Measurements from ENCODE around the gene MOB3A.

The MOB3A gene

GRCh38 chr19:2080336-2080988 is 15.7 kb downstream of the MOB3A start:
- DNase-seq, result no peak

DNA sequence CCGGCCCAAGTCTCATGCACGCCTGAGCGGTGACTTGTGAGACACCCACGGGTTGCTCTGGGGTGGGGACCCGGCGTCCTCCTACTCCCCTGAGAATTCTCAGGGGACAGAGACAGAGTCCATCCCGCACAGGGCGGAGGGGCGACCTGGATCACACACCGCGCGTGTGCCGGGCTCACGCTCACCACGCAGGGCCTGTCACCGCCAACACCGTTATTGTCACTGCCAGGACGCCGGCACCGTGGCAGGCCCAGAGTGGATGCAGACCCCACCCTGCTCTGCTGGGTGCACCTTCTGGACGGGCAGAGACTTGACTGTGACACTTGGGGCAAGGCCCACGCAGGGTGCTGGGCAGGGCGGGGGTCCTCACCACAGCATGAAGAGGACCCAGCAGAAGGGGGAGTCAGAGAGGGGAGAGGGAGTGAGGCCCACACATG is 16.2 kb downstream of the MOB3A start:
- no peak for DNase-seq

GRCh38 chr19:2079076-2079864 is 16.9 kb downstream of the MOB3A start:
- no peak for DNase-seq

- DNase-seq, result no peak
Observed at GRCh38 chr19:2077833-2078619, 18.1 kb downstream of the MOB3A start.

DNA sequence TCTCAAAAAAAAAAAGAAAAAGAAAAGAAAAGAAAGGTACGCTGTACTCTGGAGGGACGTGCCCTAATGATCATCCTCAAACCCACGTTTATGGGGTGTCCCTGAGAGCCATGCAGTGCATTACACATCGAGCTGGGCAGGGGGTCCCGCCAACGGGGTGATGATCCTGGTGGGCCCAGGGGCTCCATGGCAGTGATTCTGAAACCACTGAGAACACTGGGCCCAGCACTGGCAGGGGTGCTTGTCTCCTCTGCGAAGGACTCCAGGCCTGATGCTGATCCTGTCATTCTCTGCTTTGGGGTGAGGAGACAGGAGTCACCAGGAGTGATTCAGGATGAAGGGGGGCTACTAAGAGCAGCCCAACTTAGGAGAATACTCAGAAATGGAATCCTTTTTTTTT is 18.7 kb downstream of the MOB3A start:
- DNase-seq, result no peak

- no peak for DNase-seq
Observed at GRCh38 chr19:2076526-2076944, 19.6 kb downstream of the MOB3A start.

DNA sequence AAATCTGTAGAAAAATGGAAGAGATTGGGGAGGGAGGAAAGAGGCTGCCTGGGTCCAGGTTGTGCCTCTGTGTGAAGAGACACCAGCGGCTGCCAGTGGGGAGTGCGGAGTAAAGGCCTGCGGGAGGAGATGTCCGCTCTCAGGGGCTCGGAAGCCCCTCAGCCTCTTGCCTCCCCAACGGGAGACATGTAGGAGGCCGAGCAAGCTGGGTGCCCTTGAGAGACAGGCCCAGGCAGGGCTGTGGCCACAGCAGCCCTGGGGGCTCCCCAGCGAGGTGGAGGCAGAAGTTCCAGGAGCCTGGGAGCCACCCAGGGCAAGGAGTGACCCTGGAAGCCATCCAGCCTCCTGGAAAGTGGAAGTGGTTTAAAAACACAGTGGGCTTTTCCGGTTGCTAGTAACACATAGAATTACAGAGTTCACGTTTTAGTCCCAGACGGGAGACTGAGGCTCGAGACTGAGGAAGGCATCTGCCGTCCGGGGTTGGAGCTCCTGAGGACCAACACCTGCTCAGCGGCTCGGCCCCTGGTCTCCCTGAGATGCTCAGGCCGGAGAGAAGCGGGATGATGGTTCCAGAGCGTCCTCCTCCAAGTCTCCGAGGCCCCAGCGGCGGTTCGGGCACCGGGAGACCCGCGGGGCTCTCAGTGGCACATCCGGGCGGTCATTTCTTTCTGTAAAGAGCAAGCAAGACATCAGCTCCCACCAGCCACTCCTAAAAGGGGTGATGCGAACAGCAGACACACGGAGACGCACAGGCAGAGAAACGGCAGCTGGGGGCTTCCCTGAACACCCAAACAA is 23.2 kb downstream of the MOB3A start:
- no peak for DNase-seq

DNA sequence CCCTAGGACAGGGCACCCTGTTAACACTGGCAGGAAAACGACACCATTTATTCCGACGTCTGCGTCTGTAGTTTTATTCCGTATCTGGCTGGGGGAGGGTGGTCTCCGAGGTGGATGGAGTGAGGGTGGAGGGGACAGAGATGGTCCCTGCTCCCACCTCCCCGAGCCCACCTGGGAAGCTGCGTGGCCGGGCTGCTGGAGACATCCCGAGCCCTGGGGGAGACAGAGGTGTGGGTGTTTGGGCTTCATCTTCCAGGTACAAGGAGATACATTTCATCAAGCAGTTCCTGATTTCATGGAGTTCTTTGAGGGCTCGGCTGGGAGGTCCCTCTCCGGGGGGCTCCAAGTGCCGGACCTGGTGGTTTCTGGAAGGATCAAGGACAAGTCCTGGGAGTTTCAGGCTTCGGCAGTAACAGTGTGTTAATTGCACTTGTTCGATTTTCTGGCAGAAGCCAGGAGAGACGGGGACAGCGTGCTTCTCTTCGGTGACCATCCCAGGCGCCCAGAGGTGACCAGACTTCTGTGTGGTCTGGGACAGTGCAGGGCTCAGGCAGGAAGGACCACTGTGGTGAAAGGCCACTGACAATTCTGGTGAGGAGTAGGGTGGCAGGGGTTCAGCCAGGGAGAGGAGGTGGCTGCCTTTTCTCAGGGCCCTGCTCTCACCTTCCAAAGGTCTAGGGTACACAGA is 25.0 kb downstream of the MOB3A start:
- DNase-seq, result no peak

GRCh38 chr19:2070436-2070827 is 25.7 kb downstream of the MOB3A start:
- DNase-seq, result no peak

DNA sequence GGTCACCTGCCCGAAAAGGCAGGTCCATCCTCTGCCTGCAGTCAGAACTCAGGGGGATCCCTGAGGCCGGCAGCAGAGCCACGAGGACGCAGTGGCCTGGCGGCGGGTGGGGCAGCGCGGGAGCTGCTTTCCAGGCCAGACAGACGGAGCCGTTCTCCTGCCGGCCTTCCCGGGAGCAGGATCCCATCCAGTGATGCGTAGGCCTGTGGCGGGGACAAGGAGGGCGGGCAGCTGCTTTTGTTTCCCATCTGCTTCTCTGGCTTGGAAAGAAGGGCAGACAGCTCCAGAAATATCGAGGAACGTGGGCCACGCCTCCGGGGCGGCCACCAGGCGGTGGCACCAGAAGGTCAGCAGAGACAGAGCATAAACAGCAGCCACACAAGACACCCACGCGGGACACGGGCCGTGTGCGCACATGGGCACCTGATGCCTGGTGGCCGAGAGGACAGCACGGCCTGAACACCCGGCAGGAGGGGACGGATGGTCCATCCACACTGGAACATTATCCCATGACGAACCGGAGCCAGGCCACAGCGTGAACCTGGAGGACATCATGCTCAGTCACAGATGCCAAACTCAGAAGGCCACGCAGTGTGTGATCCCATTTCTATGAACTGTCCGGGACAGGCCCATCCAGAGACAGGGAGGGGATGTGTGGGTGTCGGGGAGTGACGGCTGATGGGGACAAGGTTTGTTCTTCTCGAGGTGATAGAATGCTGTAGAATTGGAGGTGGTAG is 31.2 kb downstream of the MOB3A start:
- DNase-seq, result no peak

DNA sequence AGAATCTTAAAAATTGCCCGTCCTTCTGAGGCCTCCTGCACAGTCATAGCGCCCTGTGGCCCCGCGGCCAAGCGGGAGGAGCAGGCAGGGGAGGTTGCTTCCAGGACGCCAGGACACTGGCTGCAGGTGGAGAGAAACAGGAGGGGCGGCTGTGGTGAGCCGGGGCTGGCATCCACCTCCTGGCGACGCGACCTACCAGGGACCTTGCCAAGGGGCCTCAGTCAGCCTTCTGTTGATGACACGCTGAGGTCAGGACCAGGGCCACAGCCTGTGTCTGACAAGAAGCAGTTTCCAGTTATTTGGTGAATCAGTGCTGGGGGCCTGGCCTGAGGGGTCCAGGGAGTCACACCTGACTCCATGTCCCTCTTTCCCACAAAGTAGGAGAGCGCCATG is 31.7 kb downstream of the MOB3A start:
- DNase-seq, result no peak

DNA sequence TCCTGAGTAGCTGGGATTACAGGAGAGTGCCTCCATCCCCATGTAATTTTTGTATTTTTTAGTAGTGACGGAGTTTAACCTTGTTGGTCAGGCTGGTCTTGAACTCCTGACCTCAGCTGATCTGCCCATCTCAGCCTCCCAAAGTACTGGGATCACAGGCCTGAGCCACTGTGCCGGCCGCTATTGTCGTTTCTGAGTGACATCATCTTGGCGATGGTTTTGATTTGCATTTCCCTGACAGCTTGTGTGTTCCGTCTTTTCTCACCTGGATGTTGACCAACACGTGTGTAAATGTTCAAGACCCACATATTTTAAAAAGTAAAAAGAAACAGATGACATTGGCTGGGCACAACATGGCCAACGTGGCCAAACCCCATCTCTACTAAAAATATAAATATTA is 32.3 kb downstream of the MOB3A start:
- no peak for DNase-seq

DNA sequence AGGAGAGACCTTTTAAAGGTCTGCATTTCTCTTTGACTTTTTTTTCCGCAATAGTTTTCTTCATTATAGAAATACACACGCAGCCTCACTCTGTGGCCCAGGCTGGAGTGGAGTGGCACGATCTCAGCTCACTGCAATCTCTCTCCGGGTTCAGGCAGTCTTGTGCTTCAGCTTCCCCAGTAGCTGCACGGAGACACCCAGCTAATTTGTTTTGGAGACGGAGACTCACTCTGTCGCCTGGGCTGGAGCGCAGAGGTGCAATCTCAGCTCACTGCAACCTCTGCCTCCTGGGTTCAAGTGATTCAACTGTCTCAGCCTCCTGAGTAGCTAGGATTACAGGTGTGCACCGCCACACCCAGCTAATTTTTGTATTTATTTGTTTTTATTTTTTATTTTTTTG is 33.4 kb downstream of the MOB3A start:
- DNase-seq, result no peak

GRCh38 chr19:2062389-2062729 is 33.8 kb downstream of the MOB3A start:
- DNase-seq, result no peak

GRCh38 chr19:2061495-2062388 is 34.4 kb downstream of the MOB3A start:
- peak; percentile 99 to 100 for DNase-seq

- peak in 1 of 2 experiments; percentile 38 for DNase-seq
Observed at GRCh38 chr19:2060884-2061494, 35.1 kb downstream of the MOB3A start.

DNA sequence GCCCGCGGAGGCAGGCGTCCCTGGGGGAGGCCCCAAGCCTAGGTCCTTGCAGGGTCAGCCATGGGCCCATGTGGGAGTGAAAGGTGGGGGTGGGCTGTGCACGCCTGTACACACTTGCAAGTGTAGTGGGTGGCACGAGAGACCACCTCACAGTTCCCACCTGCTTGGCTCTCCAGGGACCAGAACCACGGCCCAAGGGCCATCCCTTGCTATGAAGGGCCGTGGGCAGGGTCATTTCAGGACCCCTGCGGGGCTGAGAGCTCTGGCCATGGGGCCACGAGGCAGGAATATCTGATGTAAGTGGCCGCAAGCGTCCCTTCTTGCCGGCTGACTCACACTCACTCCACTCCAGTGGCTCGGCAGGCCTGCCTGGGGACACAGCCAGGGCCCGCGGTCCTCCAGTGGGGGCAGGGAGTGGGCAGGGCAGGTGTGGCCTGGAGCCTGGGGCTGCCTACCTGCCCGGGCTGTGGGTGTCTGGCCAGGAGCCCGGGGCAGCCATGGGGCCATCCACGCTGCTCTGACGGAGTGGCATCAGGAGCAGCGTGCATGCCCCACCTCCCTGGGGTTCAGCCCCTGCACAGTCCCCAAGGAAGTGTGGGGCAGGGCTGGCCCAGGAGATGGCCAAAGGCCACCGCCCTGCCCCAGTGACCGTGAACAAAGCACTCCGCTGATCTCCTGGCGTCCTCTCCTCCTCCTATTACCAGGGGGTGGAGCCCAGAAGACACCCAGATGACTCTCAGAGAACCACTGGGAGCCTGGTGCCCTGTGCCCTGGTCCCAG is 36.5 kb downstream of the MOB3A start:
- DNase-seq, result no peak

GRCh38 chr19:2058570-2059421 is 37.3 kb downstream of the MOB3A start:
- no peak for DNase-seq

Measured in stimulated activated CD4-positive, alpha-beta T cell treated with anti-CD3 and anti-CD28 coated beads, Interleukin-4, amount 100 ng/mL, for 4 hours (primary cell).